Suppressor macrophage treated with lipopolysaccharide for 1 hour (primary cell): ENCODE measurements around the gene MAP3K10.

Source experiments
- DNase-seq, 3 donors: peaks; one replicate each; pipeline ENCODE4 v3.0.0-alpha.2; 2020 to 2022

Gene MAP3K10

DNA sequence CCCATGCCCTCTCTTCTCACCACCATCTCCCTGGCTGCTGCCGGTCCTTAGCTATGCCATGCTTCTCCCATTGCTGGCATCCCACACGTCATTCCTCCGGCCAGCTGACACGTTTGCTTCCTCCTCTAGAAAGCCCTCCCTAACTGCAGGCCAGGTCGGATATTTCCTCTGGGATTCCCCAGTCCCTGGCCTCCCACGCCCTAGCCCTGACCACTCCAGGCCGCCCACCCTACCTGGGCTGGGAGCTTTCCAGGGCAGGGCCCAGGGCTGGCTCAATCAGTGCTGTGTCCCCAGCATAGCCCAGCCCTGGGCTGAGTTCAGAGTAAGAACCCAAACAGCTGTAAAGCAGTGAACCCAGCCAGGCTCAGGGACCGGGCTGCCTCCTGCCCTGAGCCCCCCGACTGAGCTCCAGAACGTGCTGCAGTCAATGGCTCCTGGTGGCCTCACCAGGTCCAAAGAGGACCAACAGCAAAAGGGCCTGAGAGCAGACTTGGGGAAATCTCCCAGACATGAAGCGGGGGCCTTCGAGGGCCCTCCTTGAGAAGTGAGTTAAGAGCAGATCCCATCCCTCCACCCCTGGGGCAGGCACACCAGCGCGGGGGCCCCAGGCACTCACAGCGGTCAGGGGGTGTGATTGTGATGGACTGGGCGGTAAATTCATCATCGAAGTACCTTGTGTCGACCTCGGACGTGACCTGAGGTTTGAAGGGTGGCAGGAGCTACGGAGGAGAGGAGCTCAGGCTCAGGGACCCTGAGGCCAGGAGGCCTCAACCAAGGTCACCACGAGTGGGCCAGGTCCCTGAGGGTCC, 43.4 kb downstream of the MAP3K10 start:
- DNase-seq = no peak

DNA sequence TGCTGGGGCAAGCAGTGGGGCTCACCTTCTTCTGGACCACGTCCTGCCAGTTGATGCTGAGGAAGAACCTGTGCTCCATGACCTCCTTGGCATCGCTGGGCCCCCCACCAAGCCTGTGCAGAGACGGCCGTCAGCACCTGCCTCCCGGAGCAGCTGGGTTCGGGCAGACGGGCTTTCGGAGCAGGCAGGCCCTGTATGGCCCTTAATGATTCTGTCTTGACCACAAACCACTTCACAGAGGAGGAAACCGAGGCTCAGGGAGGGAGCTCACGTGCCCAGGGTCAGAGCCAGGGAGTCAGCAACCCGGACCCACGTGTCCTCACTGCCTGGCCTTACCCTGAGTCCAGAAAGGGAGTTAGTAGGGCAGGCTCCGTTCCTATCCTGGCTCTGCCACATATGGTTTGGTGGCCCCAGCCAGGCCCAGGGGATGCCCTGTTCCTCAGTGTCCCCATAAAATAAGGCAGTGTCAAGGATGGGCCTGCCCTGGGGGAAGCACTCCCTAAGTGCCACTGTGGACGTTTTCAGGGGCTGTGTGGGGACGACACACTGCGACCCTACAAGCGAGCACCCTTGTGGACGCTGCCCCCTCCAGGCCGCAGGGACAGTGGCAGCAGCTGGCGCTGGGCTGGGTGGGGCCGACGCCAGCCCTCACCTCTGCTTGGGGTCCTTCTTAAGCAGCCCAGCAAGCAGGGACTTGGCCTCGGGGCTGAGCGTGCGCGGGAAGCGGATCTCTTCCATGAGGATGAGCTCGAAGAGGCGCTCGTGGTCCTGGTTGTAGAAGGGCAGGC, 44.2 kb downstream of the MAP3K10 start:
- no peak for DNase-seq

DNA sequence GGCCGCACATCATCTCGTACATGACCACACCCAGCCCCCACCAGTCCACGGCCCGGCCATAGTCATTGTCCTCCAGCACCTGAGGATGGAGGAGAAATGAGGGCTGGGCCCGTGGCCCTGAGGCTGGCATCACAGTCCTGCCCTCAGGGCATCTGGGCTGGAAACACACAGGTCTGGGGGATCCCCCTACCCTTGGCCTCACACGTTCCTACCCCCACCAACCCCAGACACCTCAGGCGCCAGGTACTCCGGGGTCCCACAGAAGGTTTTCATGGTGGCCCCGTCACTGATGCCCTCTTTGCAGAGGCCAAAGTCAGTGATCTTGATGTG, 44.8 kb downstream of the MAP3K10 start:
- no peak for DNase-seq

DNA sequence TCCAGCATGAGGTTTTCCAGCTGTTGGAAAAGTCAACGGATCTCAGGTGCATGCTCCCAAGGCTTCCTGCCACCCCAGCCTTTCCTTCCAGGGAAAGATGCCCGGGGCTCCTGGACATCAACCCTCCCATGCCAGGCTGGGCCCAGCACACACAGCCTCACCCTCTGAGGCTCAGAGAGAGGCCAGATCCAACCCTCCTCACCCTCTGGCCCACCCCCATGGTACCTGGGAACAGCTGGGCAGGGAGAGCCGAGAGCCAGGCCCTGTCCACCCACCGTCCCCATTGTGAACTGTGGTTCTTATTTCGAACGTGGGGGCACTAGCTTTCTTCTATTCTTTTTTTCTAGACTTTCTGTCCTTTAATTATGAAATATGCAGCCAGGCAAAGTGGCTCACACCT, 45.1 kb downstream of the MAP3K10 start:
- DNase-seq = no peak

DNA sequence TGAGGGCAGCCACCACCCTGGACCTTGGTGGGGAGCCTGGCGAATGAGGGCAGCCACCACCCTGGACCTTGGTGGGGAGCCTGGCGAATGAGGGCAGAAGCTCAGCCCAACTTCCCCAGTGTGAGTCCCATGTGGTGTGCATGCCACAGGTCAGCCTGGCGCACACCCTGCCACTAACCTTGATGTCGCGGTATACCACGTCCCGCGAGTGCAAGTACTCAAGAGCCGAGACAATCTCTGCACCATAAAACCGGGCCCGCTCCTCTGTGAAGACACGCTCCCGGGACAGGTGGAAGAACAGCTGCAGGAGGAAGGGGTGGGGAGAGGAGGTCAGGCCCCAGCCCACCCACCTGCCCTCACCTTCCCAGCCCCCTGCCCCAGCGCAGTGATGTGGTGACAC, 46.6 kb downstream of the MAP3K10 start:
- DNase-seq = no peak

DNA sequence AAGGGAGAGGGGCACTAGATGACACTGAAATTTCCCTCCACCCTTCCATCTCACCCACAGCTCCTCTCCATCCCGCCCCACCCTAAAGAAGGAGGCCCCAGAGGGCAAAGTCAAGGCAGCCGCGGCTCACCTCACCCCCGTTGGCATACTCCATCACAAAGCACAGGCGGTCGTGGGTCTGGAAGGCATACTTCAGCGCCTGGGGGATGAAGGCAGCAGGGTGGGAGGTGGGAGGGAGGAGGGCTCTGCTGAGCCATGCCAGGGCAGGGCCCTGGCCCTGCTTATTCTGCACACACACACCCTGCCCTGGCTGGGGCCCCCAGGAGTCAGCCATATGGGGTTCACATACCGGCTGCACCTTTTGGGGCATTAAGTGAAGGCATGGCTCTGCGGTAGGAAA, 47.5 kb downstream of the MAP3K10 start:
- DNase-seq = no peak

DNA sequence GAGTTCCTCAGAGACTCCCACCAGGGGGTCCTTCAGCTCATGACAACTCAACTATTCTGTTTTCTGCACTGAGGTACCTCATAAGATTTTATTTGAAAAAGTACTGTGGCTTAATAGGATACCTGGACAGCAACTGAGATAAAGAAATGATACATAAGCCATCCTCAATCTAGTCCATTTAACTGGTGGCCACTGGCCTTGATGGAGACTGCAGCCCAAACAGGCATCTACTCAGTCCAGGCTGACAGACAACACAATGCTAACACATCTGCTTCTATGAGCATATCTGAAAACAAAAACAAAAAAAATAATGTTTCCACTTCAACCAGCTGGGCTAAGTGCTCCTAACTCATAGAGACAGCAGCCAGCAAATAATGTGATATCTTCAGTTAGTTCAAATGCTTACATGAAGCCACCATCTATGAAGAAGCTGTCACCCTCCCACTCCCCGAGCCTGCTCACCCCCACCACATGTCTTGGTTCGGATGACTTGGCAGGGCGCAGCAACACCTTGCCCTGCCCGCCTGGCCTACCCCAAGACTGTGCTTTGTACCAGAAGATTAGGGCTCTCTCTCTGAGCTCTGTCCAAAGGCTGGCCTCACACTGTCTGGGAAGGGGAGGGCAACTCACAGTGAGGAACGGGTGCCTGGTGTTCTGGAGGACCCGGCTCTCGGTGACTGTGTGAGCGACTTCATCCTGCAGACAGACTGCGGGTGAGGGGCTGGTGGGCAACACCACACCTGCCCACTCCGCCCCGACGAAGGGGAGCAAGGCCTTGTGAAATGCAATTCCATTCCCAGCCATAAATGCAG, 48.4 kb downstream of the MAP3K10 start:
- no peak for DNase-seq

DNA sequence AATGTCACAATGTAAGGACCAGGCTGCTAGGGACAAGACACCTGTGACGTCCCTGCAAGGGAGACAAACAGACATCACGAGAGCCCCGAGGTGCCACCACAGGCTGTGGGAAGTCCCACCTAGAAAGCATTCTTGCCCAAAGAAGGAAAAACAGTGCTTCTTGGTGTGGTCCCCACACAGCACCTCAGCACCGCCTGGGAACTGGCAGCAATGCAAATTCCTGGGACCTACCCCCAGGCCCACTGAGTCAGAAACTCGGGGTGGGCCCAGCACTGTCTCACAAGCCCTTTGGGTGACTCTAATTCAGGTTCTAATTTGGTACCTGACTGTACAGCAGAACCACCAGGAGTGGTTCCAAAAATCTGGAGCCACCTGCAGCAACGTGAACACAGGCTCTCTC, 49.1 kb downstream of the MAP3K10 start:
- no peak for DNase-seq

DNA sequence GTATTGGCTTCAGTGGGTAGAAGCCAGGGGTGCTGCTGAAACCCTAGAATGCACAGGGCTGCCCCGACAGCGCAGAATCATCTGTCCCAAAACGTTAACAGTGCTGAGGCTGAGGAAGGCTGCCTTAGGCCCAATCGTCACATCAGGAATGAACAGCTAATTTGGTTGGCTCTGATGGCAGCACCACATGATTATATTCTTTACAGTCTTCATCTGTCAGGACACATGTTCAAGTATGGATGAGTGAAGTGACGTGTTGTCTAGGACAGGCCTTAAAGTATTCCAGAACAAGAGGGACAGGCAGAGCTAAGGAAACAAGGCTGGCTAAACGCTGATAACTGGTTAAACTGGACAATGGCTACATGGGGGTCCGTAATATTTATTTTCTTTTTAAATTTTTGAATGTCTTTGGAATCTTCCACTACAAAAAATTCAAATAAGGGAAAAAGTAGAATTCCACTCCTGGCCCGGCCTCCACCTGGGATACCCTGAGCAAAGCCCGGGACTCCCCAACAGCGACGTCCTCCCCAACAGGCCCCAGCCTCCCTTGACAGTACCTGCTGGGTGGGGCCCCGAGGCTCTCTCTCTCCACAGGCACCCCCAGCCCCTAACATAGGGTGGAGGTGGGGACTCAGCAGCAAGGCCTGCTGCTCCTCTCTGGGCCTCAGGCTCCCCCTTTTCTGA, 50.0 kb downstream of the MAP3K10 start:
- DNase-seq = no peak

DNA sequence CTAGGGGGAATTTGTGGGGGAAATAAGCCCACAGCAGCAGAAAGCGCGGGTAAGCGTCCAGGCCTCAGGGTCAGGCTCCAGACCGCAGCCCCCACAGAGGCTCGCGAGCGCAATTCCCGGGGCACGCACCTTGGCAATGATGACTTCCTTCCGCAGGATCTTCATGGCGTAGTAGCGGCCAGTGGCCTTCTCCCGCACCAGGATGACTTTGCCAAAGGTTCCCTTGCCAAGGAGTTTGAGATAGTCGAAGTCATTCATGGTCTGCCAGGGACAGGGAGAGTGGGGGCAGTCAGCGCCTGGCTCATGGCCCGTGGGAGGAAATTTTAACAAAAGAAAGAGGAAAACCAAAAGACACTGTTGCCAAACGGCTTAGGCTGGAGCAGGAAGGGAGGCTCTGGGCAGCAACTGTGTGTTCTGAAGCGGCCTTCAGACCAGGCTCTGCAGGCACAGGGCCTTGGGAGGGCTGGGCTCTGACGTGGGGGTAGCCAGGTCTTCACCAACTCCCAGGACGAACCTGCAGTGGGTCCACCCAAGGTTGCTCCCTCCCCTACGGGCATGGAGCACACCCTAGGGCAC, 50.7 kb downstream of the MAP3K10 start:
- no peak for DNase-seq

DNA sequence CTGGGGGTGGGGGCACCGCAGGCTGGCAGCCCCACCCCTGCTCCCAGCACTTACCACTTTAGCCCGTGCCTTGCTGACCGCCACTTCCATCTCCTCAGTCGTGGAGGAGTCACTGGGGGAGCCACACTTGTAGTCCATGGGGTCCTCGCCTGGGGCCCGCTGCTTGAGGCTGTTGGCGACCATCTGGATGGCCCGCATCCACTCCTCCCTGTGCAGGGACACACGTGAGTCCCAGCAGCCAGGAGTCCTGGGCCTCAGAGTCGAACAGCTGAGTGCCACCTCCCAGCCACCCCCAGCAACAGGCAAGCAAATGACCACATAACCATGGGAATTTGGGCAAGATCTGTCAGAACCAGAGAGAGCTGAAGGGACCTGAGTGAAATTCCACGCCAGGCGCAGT, 51.3 kb downstream of the MAP3K10 start:
- no peak for DNase-seq

DNA sequence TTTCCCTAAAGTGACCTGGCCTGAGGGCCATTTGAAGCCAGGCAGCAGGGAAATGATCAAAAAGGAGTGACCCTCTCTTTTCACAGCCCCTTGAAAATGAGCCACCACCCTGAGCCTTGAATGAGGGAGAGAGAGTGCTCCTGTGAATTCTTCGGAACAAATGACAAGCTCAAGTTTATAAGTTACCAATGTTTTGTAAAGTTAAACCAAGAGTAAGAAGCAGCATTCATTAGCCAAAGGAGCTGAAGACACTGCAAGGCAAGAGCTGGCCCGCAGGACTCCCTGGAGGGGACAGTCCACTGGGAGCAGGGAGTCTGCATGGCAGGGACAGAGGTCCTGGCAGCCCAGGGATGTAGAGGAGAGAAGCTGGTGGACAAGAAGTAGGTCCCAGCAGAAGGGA, 52.0 kb downstream of the MAP3K10 start:
- DNase-seq = no peak

DNA sequence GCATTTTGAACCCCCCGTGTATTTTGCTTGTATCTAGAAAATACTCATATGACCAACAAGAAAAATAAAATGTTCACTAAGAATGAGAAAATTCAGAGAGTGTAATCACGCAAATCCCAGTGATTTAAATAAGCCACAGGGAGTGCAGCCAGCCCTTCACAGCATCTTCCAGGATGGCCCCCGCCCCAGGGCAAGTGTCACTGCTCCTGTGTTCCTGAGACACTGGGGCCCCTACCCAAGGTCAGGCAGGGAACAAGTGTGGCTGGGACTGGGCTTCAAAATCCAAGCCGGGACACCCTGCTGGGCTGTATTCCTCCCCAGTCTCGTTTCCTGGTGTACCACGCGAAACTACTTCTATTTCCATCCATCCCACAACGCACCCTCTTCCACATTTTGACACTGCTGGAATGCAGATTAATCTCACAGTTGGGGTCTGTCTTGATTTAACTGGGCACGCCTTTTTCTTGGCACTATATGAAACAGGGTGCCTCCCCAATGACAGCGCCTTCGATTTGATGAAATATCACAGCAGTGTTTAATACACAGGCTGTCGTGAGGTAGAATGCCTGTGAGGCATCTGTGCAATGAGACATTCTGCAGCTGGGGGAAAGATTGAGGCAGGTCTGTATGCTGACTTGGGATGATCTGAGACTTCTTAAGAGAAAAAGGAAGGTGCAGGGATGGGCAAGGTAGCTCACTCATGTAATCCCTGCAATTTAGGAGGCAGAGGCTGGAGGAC, 53.5 kb downstream of the MAP3K10 start:
- no peak for DNase-seq

DNA sequence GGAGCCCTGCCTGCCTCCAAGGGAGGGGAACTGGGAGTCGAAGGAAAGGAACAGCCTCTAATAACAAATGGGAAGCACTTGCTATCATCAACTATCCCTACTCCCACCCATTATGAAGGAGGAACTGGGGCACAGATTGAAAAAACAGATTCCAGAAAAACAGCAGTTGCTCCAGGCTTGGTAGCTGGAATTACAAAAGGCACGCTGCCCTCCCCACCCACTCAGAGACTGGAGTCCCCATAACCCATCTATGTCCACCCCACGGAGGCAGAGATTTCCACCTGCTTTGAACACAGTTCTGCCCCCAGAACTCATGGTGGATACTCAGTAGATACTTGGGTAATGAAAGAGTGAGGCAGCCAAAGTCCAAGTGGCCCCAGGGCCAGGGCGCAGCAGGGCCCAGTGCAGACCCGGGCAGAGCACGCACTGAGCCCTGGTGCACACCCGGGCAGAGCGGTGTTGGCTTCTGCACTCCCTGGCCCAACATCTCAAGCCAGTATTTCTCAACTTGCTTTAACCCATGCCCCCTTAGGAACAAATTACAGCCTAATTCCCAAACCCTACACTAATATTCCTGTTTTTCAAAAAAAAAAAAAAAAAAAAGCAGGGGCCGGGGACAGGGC, 54.4 kb downstream of the MAP3K10 start:
- DNase-seq = no peak

DNA sequence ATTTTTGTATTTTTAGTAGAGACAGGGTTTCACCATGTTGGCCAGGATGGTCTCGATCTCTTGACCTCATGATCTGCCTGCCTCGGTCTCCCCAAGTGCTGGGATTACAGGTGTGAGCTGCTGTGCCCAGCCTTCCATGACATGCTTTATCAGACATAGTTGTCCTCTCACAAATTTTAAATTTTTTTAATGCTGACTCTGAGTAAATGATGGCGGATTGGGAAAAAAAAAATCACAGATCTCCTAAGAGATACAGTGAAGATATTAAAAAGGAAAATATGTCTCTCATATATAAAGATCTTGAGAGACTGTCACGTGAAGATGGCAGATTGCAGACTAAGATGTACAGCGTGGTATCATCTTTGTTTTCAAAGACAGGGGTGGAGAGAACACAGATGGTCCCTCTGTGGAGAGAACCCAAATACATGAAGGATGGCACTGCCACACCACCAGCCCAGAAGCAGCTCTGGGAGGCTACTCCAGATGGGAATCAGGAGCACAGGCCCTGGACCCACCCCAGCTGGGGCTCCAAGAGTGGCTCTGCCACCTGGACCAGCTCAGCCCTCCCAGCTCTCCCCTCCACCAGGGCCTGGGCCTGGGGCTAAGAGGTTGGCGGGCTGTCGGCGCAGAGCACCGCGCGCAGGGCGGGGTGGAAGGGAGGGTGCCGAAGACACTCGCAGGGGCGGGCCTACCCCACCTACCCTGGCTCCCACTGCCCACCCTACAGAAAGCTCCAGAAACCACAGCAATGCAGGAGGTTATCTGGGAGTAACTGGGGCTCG, 55.3 kb downstream of the MAP3K10 start:
- DNase-seq = no peak

DNA sequence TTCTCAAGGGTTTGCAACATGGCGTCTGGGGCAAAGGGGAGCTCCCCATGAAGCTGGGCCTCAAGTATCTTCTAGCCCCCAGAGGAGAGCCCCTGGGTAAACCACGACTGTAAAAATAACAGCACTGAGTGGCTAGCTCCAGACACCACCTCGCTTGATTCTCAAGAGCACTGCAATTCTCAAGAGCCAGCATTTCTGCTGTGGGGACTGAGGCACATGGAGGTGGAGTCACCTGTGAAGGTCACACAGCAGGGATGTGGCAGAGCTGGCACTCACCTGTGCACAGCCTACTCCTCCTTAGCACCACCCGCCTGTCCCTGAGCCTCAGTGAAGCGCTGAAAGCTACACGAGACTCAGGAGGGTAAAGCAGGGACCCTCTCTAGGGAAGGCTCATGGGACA, 56.0 kb downstream of the MAP3K10 start:
- DNase-seq = no peak

DNA sequence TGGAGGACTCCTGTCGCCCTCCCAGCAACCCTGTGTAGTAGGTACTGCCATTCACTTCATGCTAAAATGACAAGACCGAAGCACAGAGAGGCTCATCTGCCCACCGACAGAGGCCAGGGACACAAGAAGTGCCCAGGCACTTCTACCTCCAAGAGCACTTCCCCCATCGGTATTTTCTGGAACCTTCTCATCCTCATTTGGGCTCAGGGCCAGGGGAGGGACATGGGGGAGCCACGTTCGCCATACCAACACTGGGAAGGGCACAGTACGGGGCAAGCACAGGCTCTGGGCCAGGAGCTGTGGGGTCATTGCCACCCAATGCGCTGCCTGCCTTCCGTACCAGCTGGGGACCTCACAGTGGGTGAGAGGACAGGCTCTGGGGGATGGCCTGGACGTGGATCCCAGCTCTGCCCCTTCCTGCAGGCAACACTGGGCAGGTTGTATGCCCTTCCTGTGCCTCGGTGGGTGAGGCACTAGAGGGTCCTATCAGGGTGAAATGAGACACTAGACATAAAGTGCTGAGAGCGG, 56.6 kb downstream of the MAP3K10 start:
- no peak for DNase-seq

DNA sequence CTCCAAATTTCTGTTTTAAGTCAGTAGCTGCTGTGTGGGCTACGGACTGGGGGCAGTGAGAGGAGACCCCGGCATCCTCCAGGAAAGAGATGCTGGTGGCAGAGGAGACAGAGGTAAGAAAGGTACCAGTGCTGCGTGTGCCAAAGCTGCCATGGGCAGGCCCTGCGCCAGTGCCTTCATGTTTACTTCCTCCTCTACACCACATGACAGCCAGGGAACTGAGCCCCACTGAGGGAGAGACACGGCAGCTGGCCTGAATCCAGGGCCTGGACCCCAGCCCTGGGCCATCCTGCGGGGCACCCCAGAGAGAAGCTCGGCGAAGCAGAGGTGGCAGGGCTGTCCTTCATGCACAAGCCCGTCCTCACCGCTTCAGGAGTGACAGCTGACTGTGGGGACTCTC, 58.0 kb downstream of the MAP3K10 start:
- no peak for DNase-seq

DNA sequence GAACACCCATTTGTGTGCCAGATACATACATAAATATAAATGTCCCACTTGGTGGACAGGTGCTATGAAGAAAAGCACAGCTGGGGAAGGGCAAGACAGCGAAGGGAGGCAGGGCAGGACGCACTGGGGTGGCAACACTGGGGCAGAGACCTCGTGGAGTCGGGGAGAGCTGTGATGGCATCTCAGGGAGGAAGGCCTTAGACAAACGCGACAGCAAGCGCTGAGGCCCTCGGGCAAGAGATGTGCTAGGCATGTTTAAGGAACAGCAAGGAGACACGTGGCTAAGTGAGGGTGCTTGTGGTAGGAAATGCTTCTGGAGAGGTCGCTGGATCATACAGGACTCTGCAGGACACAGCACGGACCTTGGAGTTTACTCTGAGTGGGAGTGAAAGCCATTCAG, 58.6 kb downstream of the MAP3K10 start:
- no peak for DNase-seq

DNA sequence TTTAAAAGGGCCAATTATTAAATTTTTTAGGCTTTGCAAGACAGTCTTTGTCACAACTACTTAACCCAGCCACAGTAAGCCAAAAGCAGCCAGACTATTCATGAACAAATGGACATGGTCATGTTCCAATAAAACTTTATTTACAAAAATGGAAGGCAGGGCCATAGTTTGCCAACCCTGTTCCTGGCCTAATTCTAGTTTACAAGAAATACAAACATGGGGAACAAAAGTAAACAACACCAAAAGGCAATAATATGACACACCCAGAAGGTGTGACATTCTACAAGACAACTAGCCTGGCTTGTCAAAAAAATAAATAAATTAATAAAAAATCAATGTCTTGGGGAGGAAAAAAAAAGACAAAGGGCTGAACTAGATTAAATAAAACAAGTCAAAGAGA, 60.0 kb downstream of the MAP3K10 start:
- no peak for DNase-seq
